ENCODE data around the gene ALDH18A1. TPM values are rescaled to one million over a fixed set of nuclear protein-coding genes. Genes with fewer than 3 reads are reported as not detected.

Gene ALDH18A1
- total and polyA plus RNA-seq, 2 of the 8 experiments (the other 6 are each of a cell fraction or from before 2014, with no cell fraction given), result 59.6 to 128 TPM

GRCh38 chr10:95693668-95694534 is 37.4 kb upstream of the ALDH18A1 start, which contains the start of gene TCTN3 (continued):
- no peak for TF ChIP-seq GTF2F1 (IDR thresholded peaks at IDR 0.05; ENCODE audit: borderline replicate concordance, low read depth, low read length)
- no peak for TF ChIP-seq GABPA (IDR thresholded peaks at IDR 0.05; ENCODE audit: borderline replicate concordance, insufficient read depth, low read length)
- no peak for TF ChIP-seq CEBPB (IDR thresholded peaks at IDR 0.05; ENCODE audit: low read depth, low read length)
- peak; percentile 64 to 90 for TF ChIP-seq POLR2A (IDR thresholded peaks at IDR 0.05; ENCODE audit: control extremely low read depth in 1 of 2, low read depth in 2 of 2, low read length in 2 of 2)
- no peak for TF ChIP-seq CBX8 (IDR thresholded peaks at IDR 0.05; ENCODE audit: borderline replicate concordance, low read depth, low read length)
- TF ChIP-seq CHD7 (IDR thresholded peaks at IDR 0.05; ENCODE audit: insufficient replicate concordance, low read length), result no peak
- peak; percentile 43 for TF ChIP-seq JUND (IDR thresholded peaks at IDR 0.05; ENCODE audit: low read length)
- no peak for TF ChIP-seq EZH2 (IDR thresholded peaks at IDR 0.05; ENCODE audit: low read depth, low read length, severe bottlenecking)
- no peak; the same call in 1 of the 2 replicates for TF ChIP-seq SRF (IDR thresholded peaks at IDR 0.05; ENCODE audit: low read depth, low read length)
- TF ChIP-seq SP2 (IDR thresholded peaks at IDR 0.05; ENCODE audit: low read length), result no peak

Data from H1 (cell line).